ENCODE data around the gene NCKAP5. TPM values are rescaled to one million over a fixed set of nuclear protein-coding genes. Genes with fewer than 3 reads are reported as not detected.
"Not testable (repeated sequence)": the region's sequence is repeated elsewhere in the genome, so short reads cannot be mapped to it uniquely, and the experiment has no call there.

The NCKAP5 gene
- total RNA-seq, 4 donors from 2014 or later: 0.55 to 6.6 (median 3.3) TPM; not detected in 1

DNA sequence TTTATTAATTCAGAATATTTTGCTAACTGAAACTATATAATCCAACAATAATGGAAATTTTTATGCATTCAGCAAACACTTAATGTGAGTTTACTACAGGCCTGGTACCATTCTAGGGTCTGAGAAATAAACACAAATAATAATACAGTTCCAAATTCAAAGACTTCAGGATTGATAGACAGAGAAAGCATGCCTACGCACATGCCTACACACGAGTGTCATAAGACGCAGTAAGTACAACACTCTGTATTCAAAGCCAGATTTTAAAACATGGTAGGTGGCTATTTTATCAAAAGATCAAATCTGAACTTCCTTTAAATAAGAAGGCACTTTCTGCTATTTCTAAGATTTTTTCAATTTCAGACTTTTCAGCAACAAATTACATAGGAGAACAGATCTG is 346.9 kb downstream of the NCKAP5 start:
- TF ChIP-seq POLR2A (IDR thresholded peaks at IDR 0.05): no peak
- TF ChIP-seq, protein P1, sequence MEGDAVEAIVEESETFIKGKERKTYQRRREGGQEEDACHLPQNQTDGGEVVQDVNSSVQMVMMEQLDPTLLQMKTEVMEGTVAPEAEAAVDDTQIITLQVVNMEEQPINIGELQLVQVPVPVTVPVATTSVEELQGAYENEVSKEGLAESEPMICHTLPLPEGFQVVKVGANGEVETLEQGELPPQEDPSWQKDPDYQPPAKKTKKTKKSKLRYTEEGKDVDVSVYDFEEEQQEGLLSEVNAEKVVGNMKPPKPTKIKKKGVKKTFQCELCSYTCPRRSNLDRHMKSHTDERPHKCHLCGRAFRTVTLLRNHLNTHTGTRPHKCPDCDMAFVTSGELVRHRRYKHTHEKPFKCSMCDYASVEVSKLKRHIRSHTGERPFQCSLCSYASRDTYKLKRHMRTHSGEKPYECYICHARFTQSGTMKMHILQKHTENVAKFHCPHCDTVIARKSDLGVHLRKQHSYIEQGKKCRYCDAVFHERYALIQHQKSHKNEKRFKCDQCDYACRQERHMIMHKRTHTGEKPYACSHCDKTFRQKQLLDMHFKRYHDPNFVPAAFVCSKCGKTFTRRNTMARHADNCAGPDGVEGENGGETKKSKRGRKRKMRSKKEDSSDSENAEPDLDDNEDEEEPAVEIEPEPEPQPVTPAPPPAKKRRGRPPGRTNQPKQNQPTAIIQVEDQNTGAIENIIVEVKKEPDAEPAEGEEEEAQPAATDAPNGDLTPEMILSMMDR (IDR thresholded peaks at IDR 0.05): no peak
- H3K9me3 ChIP-seq: no peaks in the 10 kb centered on the region
- no peak overlapping the region for H3K4me3 ChIP-seq
- H3K36me3 ChIP-seq: no peaks in the 10 kb centered on the region
- H3K4me1 ChIP-seq: no peaks in the 10 kb centered on the region
- no peak overlapping the region for H3K27ac ChIP-seq
- intact Hi-C loops (cut with DNase I; ENCODE audit: low total_unique reads): no loop called here
- H3K27me3 ChIP-seq: no peaks in the 10 kb centered on the region
- DNase-seq: no peak

DNA sequence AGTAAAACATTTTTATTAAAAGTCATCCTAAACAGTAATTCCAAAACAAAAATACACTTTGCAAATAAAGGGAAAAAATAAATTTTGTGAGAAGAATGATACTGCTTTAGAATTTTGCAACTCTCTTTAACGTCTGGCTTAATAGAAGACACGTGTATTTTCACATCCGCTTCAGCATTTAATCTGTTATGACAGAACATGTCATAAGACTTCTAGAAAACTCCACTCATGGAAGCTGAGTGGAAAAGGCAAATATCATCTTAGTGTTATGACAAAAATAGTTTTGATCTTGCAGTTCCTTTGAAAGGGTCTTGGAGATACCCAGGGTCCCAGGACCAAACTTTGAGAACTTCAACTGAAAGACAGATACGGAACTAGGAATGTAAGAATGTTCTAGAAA is 350.1 kb downstream of the NCKAP5 start:
- intact Hi-C loops (cut with DNase I; ENCODE audit: low total_unique reads): no loop called here
- no peaks in the 10 kb centered on the region for H3K4me1 ChIP-seq
- no peaks in the 10 kb centered on the region for H3K36me3 ChIP-seq
- TF ChIP-seq POLR2A (IDR thresholded peaks at IDR 0.05): no peak
- TF ChIP-seq, protein P1 (IDR thresholded peaks at IDR 0.05): no peak
- no peak overlapping the region for H3K4me3 ChIP-seq
- no peaks in the 10 kb centered on the region for H3K9me3 ChIP-seq
- no peaks in the 10 kb centered on the region for H3K27me3 ChIP-seq
- no peak overlapping the region for H3K27ac ChIP-seq
- DNase-seq: no peak

DNA sequence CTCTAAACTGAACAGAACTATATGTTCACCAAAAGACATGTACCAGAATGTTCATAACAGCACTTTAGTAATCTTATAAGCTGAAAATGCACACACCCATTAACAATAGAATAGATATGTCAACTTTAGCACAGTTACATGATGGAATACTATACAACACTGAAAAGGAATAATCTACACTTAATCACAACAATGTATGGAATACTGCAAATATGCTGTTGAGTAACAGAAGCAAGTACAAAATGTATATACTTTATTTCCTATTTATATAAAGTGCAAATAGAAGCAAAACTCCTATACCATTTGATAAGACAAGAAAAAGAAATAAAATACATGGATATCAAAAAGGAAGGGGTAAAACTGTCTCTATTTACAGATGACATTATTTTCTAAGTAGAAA is 352.8 kb downstream of the NCKAP5 start:
- no peak for TF ChIP-seq POLR2A (IDR thresholded peaks at IDR 0.05)
- TF ChIP-seq, protein P1 (IDR thresholded peaks at IDR 0.05): no peak
- Histone ChIP-seq H3K27me3 (no peaks in the 10 kb centered on the region), H3K4me1 (no peaks in the 10 kb centered on the region), H3K27ac (no peak overlapping the region), H3K36me3 (no peaks in the 10 kb centered on the region), H3K4me3 (no peak overlapping the region), H3K9me3 (no peaks in the 10 kb centered on the region)
- intact Hi-C loops (cut with DNase I; ENCODE audit: low total_unique reads): no loop called here
- no peak for DNase-seq

DNA sequence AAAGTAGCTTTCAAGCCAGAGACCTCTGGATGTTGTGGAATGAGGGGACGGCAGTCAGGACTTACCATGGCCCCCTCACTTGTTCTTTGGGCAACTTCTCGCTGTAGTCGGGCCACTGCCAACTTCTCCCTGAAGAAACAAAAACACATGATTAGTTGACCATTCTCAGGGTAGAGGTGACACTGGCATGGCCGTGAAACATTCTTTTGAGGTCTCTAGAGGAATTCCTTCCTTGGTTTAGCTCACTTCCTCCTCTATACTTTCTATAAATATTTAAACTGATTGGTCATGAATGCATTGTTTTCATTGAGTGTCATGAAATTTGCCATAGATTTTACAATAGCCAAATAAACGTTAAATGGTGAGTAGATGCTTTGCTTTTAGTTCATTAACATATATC is 354.6 kb downstream of the NCKAP5 start:
- intact Hi-C loops (cut with DNase I; ENCODE audit: low total_unique reads): no loop called here
- Histone ChIP-seq H3K27ac (no peak overlapping the region), H3K4me3 (no peak overlapping the region), H3K4me1 (no peaks in the 10 kb centered on the region), H3K9me3 (no peaks in the 10 kb centered on the region), H3K36me3 (no peaks in the 10 kb centered on the region), H3K27me3 (no peaks in the 10 kb centered on the region)
- no peak for TF ChIP-seq POLR2A (IDR thresholded peaks at IDR 0.05)
- TF ChIP-seq, protein P1 (IDR thresholded peaks at IDR 0.05): no peak
- no peak for DNase-seq

DNA sequence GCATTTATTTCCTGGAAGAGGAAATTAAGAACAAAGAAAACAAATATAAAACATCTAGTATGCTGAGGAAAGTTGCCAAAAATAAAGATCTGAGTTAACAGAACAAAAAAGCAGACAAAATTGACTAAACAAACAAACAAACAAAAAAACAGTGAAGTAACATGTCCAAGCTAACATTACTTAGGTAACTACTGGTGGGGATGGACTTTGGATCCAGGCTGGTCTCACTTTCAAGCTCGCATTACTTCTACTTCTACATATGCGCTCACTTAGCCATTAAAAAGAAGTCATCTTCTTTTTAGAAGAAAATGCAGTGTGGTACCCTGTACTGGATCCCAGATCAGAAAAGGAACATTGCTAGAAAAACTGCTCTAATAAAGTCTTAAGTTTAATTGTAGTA is 358.9 kb downstream of the NCKAP5 start:
- DNase-seq: no peak
- H3K36me3 ChIP-seq: no peaks in the 10 kb centered on the region

DNA sequence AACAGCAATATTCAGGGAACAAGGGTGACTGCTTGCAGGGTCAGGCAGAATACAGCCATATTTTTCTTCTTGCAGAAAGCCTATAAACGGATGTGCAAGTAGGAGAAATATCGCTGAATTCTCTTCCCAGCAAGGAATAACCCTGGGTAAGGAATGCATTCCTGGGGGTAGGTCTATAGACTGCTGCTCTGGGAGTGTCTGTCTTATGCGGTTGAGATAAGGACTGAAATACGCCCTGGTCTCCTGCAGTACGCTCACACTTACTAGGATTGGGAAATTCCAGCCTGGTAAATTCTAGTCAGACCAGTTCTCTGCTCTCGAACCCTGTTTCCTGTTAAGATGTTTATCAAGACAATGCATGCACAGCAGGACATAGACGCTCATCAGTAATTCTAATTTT is 361.6 kb downstream of the NCKAP5 start:
- H3K27ac ChIP-seq; H3K36me3 ChIP-seq; H3K27me3 ChIP-seq; DNase-seq; H3K4me1 ChIP-seq; intact Hi-C loops (cut with DNase I; ENCODE audit: low total_unique reads); H3K4me3 ChIP-seq; H3K9me3 ChIP-seq: not testable (repeated sequence)

More for the DNA sequence above, 358.9 kb downstream of the NCKAP5 start:
- Histone ChIP-seq H3K4me3 (no peak overlapping the region), H3K27ac (no peak overlapping the region), H3K9me3 (no peaks in the 10 kb centered on the region), H3K27me3 (no peaks in the 10 kb centered on the region), H3K4me1 (no peaks in the 10 kb centered on the region)
- TF ChIP-seq, protein P1 (IDR thresholded peaks at IDR 0.05): no peak
- no peak for TF ChIP-seq POLR2A (IDR thresholded peaks at IDR 0.05)
- intact Hi-C loops (cut with DNase I; ENCODE audit: low total_unique reads): no loop called here
